Measurements from ENCODE around the gene CNTNAP2. TPM values are rescaled to one million over a fixed set of nuclear protein-coding genes. Genes with fewer than 3 reads are reported as not detected.

CNTNAP2 gene
- total and polyA plus RNA-seq, 9 of the 15 experiments (the other 6 are each of a cell fraction or from before 2014, with no cell fraction given): 0.04 to 0.62 (median 0.09) TPM; not detected in 4

GRCh38 chr7:146922782-146923181, 806.2 kb downstream of the CNTNAP2 start (continued):
- TF ChIP-seq ZNF609 (CRISPR knock-in tag; IDR thresholded peaks at IDR 0.05; ENCODE audit: borderline replicate concordance): no peak
- no peak for TF ChIP-seq IRF2 (CRISPR knock-in tag; IDR thresholded peaks at IDR 0.05)
- TF ChIP-seq ETS1 (conservative IDR thresholded peaks at IDR 0.05; ENCODE audit: control insufficient read depth, low read depth, low read length): no peak
- no peak for TF ChIP-seq ZNF592 (IDR thresholded peaks at IDR 0.05)
- no peak for TF ChIP-seq RBM22 (IDR thresholded peaks at IDR 0.05; ENCODE audit: low read depth, low read length, poor library complexity, severe bottlenecking)
